NCI-H774 (cell line): ENCODE measurements around the gene CADM1.

Source experiments
- DNase-seq: peaks from one replicate; lab custom pipeline; 2025; lab: John Stamatoyannopoulos, UW

The CADM1 gene

GRCh38 chr11:115444542-115444941 is 59.7 kb downstream of the CADM1 start:
- no peak for DNase-seq

GRCh38 chr11:115439969-115440540 is 64.2 kb downstream of the CADM1 start:
- no peak for DNase-seq

GRCh38 chr11:115439385-115439784 is 64.8 kb downstream of the CADM1 start:
- no peak for DNase-seq

GRCh38 chr11:115437902-115438575 is 66.2 kb downstream of the CADM1 start:
- DNase-seq: no peak

- DNase-seq: no peak
Measured at GRCh38 chr11:115430345-115430744, 73.9 kb downstream of the CADM1 start.

- DNase-seq: no peak
Measured at GRCh38 chr11:115428306-115428705, 75.9 kb downstream of the CADM1 start.

- DNase-seq: no peak
Measured at GRCh38 chr11:115425816-115426215, 78.4 kb downstream of the CADM1 start.

- no peak for DNase-seq
Measured at GRCh38 chr11:115425250-115425649, 79.0 kb downstream of the CADM1 start.

- no peak for DNase-seq
Measured at GRCh38 chr11:115423728-115424459, 80.3 kb downstream of the CADM1 start.

- no peak for DNase-seq
Measured at GRCh38 chr11:115421992-115422689, 82.1 kb downstream of the CADM1 start.

- no peak for DNase-seq
Measured at GRCh38 chr11:115421352-115421991, 82.7 kb downstream of the CADM1 start.

- DNase-seq: peak; percentile 41
Measured at GRCh38 chr11:115420505-115420904, 83.7 kb downstream of the CADM1 start.

GRCh38 chr11:115418626-115419025 is 85.6 kb downstream of the CADM1 start:
- no peak for DNase-seq

GRCh38 chr11:115418081-115418480 is 86.1 kb downstream of the CADM1 start:
- DNase-seq: no peak

GRCh38 chr11:115411120-115411519 is 93.1 kb downstream of the CADM1 start:
- DNase-seq: no peak

GRCh38 chr11:115409691-115410220 is 94.5 kb downstream of the CADM1 start:
- peak; percentile 67 for DNase-seq

- DNase-seq: no peak
Measured at GRCh38 chr11:115409116-115409670, 95.0 kb downstream of the CADM1 start.

GRCh38 chr11:115408036-115408921 is 95.9 kb downstream of the CADM1 start:
- DNase-seq: no peak

GRCh38 chr11:115407496-115407895 is 96.7 kb downstream of the CADM1 start:
- DNase-seq: no peak

- no peak for DNase-seq
Measured at GRCh38 chr11:115406404-115406803, 97.8 kb downstream of the CADM1 start.
